GM12878 (cell line): Measurements from ENCODE around the gene PSPN. TPM values are rescaled to one million over a fixed set of nuclear protein-coding genes. Genes with fewer than 3 reads are reported as not detected.
"Not testable (repeated sequence)": the region's sequence is repeated elsewhere in the genome, so short reads cannot be mapped to it uniquely, and the experiment has no call there.

Experiments used
- ATAC-seq: fragments of 200-7000 bp; cut with Tn5 transposase; 3 replicates; pipeline ENCODE4 v1.9.1; 2020; ENCODE audit warnings: mild to moderate bottlenecking, moderate library complexity
- BruUV-seq: library from RNA; stranded (reverse); fragments of 400-500 nt; replicated peaks from 2 replicates; lab custom pipeline; 2021; lab: Mats Ljungman, UMichigan
- CTCF ChIA-PET: fragments of 300-600 bp; sonication (Branson Sonifier 250); formaldehyde crosslinking; extraction: SDS; loops from one replicate; lab custom pipeline; 2021; ENCODE audit warnings: inconsistent platforms; lab: Yijun Ruan, JAX
- POLR2A ChIA-PET: fragments of 350-600 bp; formaldehyde crosslinking; extraction: SDS; loops from one replicate; lab custom pipeline; 2021; ENCODE audit warnings: inconsistent platforms; lab: Charles Lee
- RAD21 ChIA-PET: fragments of 300-600 bp; sonication (Branson Sonifier 250); formaldehyde crosslinking; loops from one replicate; lab custom pipeline; 2023; ENCODE audit warnings: antibody characterized with exemption; ENCODE audit not compliant: unreplicated experiment; lab: Charles Lee
- SMC1A ChIA-PET: fragments of 300-600 bp; sonication (Branson Sonifier 250); formaldehyde crosslinking; loops from one replicate; lab custom pipeline; 2023; ENCODE audit not compliant: unreplicated experiment, uncharacterized antibody; lab: Charles Lee
- DNase-seq: peaks from one replicate; pipeline ENCODE4 v3.0.0-alpha.2; 2011; ENCODE audit warnings: low read depth, low spot score
- FAIRE-seq: peaks from 3 replicates; lab custom pipeline; 2011; peaks lifted over from hg19 to GRCh38; lab: Jason Lieb, UNC
- H2AFZ ChIP-seq: 2 replicates; pipeline ENCODE4 v1.6.0; 2011; ENCODE audit warnings: low read depth, low read length, control low read depth; ENCODE audit not compliant: control insufficient read depth
- H3K27ac ChIP-seq: 2 replicates; pipeline ENCODE4 v1.5.1; 2011; ENCODE audit warnings: control low read depth; ENCODE audit not compliant: control insufficient read depth, insufficient read depth
- H3K27me3 ChIP-seq, 2 experiments: replicated peaks in 1 of 2; 2 replicates each; pipeline versions ENCODE4 v1.6.0 to v1.6.1; 2011; ENCODE audit warnings: low read length in 1 of 2; ENCODE audit not compliant: control insufficient read depth in 2 of 2, insufficient read depth in 2 of 2
- H3K36me3 ChIP-seq, 2 experiments: 2 replicates each; pipeline ENCODE4 v1.5.1; 2011; ENCODE audit warnings: low read length in 1 of 2; ENCODE audit not compliant: control insufficient read depth in 2 of 2, insufficient read depth in 2 of 2
- H3K4me1 ChIP-seq: 2 replicates; pipeline ENCODE4 v1.6.1; 2011; ENCODE audit warnings: mild to moderate bottlenecking, low read length, moderate library complexity, mixed read lengths; ENCODE audit not compliant: control insufficient read depth, insufficient read depth
- H3K4me2 ChIP-seq: 2 replicates; pipeline ENCODE4 v1.6.0; 2011; ENCODE audit warnings: control low read depth; ENCODE audit not compliant: control insufficient read depth, insufficient read depth
- H3K4me3 ChIP-seq: fragments of 200-600 bp; sonication (generic); 2 replicates; pipeline ENCODE4 v1.5.1; 2016
- H3K79me2 ChIP-seq: 2 replicates; pipeline ENCODE4 v1.6.0; 2011; ENCODE audit warnings: low read length; ENCODE audit not compliant: control insufficient read depth, insufficient read depth
- H3K9ac ChIP-seq: 2 replicates; pipeline ENCODE4 v1.8.0; 2011; ENCODE audit warnings: low read length, control low read depth, mixed read lengths; ENCODE audit not compliant: control insufficient read depth, insufficient read depth
- H3K9me3 ChIP-seq: replicated peaks from 3 replicates; pipeline ENCODE4 v1.5.1; 2011; ENCODE audit warnings: mild to moderate bottlenecking, low read length; ENCODE audit not compliant: control insufficient read depth, insufficient read depth
- H4K20me1 ChIP-seq: 2 replicates; pipeline ENCODE4 v1.6.0; 2011; ENCODE audit not compliant: control insufficient read depth, insufficient read depth
- ATF7 ChIP-seq: fragments of 450-650 bp; IDR thresholded peaks from 2 replicates; pipeline ENCODE4 v1.6.1; 2016; ENCODE audit warnings: low read depth, mild to moderate bottlenecking
- FOXM1 ChIP-seq: IDR thresholded peaks from 2 replicates; pipeline ENCODE4 v1.6.1; 2012; ENCODE audit warnings: low read depth, mild to moderate bottlenecking, inconsistent platforms, low read length, moderate library complexity
- JUND ChIP-seq: IDR thresholded peaks from 2 replicates; pipeline ENCODE4 v1.6.1; 2012; ENCODE audit warnings: low read depth, mild to moderate bottlenecking, low read length, improper control_type of control experiment, moderate library complexity
- LARP7 ChIP-seq: fragments of 450-650 bp; IDR thresholded peaks from 2 replicates; pipeline ENCODE4 v1.6.1; 2017; ENCODE audit warnings: mild to moderate bottlenecking
- NFYA ChIP-seq: IDR thresholded peaks from 2 replicates; pipeline ENCODE4 v1.6.1; 2011; ENCODE audit warnings: low read depth, mild to moderate bottlenecking, low read length, improper control_type of control experiment, borderline replicate concordance
- PML ChIP-seq: IDR thresholded peaks from 2 replicates; pipeline ENCODE4 v1.6.1; 2012; ENCODE audit warnings: low read length, inconsistent platforms
- REST ChIP-seq: IDR thresholded peaks from 2 replicates; pipeline ENCODE4 v1.6.1; 2012; ENCODE audit warnings: mild to moderate bottlenecking, low read depth, low read length
- SIN3A ChIP-seq: IDR thresholded peaks from 2 replicates; pipeline ENCODE4 v1.6.1; 2012; ENCODE audit warnings: low read depth, low read length, improper control_type of control experiment
- SRF ChIP-seq, 2 experiments: IDR thresholded peaks; 2 replicates each; pipeline ENCODE4 v1.6.1; 2011; ENCODE audit warnings: low read depth in 2 of 2, low read length in 2 of 2, mild to moderate bottlenecking in 1 of 2, moderate library complexity in 1 of 2
- ZBTB40 ChIP-seq: fragments of 450-650 bp; IDR thresholded peaks from 2 replicates; pipeline ENCODE4 v1.6.1; 2016; ENCODE audit warnings: mild to moderate bottlenecking, moderate library complexity, borderline replicate concordance
- WGBS: methylation state at CpG from one replicate; pipeline ENCODE4 v1.1.6; 2016; ENCODE audit warnings: low lambda C conversion rate; ENCODE audit not compliant: insufficient replicate concordance, insufficient coverage; ENCODE audit errors: missing lambda C conversion rate; 5-methylcytosine and 5-hydroxymethylcytosine counted together
- in situ Hi-C: fragments of 300-500 bp; cut with MboI; formaldehyde crosslinking; loops from 9 replicates; pipeline ENCODE4 v1.14.3; 2018; ENCODE audit warnings: mixed read lengths
- intact Hi-C: fragments of 100-400 bp; cut with micrococcal nuclease; formaldehyde crosslinking; loops from one replicate; pipeline ENCODE4 v1.14.2; 2022; ENCODE audit not compliant: unreplicated experiment
- polyA plus RNA-seq, 11 experiments: library from polyadenylated mRNA; depleted of rRNA in 4 of 11; unstranded in 6 of 11; stranded (reverse) in 5 of 11; fragments of >200 nt; fragmentation: Nextera tagmentation in 4 of 11; fragmentation: Illumina TruSeq in 1 of 11; extraction: Ambion mirVana in 4 of 11; extraction: Trizol in 1 of 11; gene quantifications; 1 replicate in 1 of 11; 2 replicates in 10 of 11; pipeline versions ENCODE4 v1.2.1 to v1.2.3, GENCODE V29; 2011 to 2016; ENCODE audit warnings: inconsistent platforms in 2 of 11, missing spikeins in 2 of 11, low read depth in 1 of 11
- total RNA-seq, 4 experiments: library from RNA; depleted of rRNA in 3 of 4; stranded (reverse); fragments of >200 nt in 3 of 4; fragmentation: Illumina TruSeq in 1 of 4; extraction: Trizol in 1 of 4; gene quantifications; 2 replicates each; pipeline versions ENCODE4 v1.2.1 to v1.2.3, GENCODE V29; 2013 to 2021

PSPN gene
- total and polyA plus RNA-seq, 10 of the 15 experiments (the other 5 are each of a cell fraction or from before 2014, with no cell fraction given) = 0.27 to 1.2 (median 0.66) TPM

- TF ChIP-seq ZBTB40 (no peak), NFYA (no peak), REST (no peak), ATF7 (no peak), JUND (no peak), SIN3A (no peak), FOXM1 (no peak), SRF (IDR thresholded peaks at IDR 0.05; ENCODE audit: low read depth in 2 of 2, low read length in 2 of 2) (no peak), PML (no peak), LARP7 (no peak)
These were observed 26.3 kb upstream of the PSPN start (continued) for GRCh38 chr19:6402058-6402457.

GRCh38 chr19:6400062-6400944 is 24.6 kb upstream of the PSPN start:
- H3K27ac ChIP-seq, H3K4me2 ChIP-seq, ATAC-seq, H3K9me3 ChIP-seq, H4K20me1 ChIP-seq, DNase-seq, H2AFZ ChIP-seq, H3K4me1 ChIP-seq, H3K4me3 ChIP-seq, BruUV-seq, in situ Hi-C loops, FAIRE-seq, SMC1A ChIA-PET, intact Hi-C loops, H3K27me3 ChIP-seq, H3K9ac ChIP-seq, H3K36me3 ChIP-seq, POLR2A ChIA-PET, CTCF ChIA-PET, H3K79me2 ChIP-seq, RAD21 ChIA-PET: not testable (repeated sequence)
- WGBS = 65% methylated on average over 23 of the region's 23 CpGs
